ENCODE data around the gene CEP295NL.
"Not testable (repeated sequence)": the region's sequence is repeated elsewhere in the genome, so short reads cannot be mapped to it uniquely, and the experiment has no call there.

Gene CEP295NL

GRCh38 chr17:78905541-78905940 lies 2.5 kb upstream of the CEP295NL start:
- Histone ChIP-seq H3K27ac (ENCODE audit: low read depth, low read length) (no peak overlapping the region), H3K4me3 (ENCODE audit: low read depth in 1 of 5, low read length in 5 of 5) (no peak overlapping the region), H3K9ac (ENCODE audit: low read length in 5 of 5) (no peak overlapping the region), H3K9me3 (ENCODE audit: control insufficient read depth in 5 of 5, low read length in 5 of 5) (no peaks in the 10 kb centered on the region), H3K4me1 (ENCODE audit: control insufficient read depth in 5 of 5, insufficient read depth in 5 of 5, low read length in 5 of 5) (peaks cover 12 to 44% (median 37%) of the 10 kb centered on the region in 5 donors), H3K36me3 (ENCODE audit: control insufficient read depth in 5 of 5, insufficient read depth in 5 of 5, low read length in 5 of 5) (peaks cover 0 to 37% (median 20%) of the 10 kb centered on the region in 5 donors), H3K27me3 (ENCODE audit: control insufficient read depth in 5 of 5, insufficient read depth in 4 of 5, low read length in 5 of 5) (no peaks in the 10 kb centered on the region)

DNA sequence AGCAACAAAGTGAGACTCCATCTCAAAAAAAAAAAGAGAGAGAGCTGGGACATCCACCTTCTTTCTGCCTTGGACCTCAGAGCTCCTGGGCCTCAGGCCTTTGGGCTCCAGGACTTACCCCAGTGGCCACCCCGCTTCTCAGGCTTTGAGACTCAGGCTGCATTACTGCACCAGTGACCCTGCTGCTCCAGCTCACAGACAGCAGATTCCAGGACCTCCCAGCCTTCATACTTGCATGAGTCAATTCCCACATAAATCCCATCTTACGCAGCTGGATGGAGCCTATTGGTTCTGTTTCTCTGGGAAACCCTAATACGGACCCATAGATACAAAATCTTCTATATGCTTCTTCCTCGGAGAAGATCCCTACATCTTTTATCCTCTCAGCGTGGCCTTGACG lies 2.1 kb upstream of the CEP295NL start:
- H3K4me3 ChIP-seq (ENCODE audit: low read depth in 1 of 5, low read length in 5 of 5) = no peak overlapping the region
- no peak overlapping the region for H3K9ac ChIP-seq (ENCODE audit: low read length in 5 of 5)
- peaks cover 12 to 44% (median 35%) of the 10 kb centered on the region in 5 donors for H3K4me1 ChIP-seq (ENCODE audit: control insufficient read depth in 5 of 5, insufficient read depth in 5 of 5, low read length in 5 of 5)
- H3K27ac ChIP-seq (ENCODE audit: low read depth, low read length) = no peak overlapping the region
- H3K9me3 ChIP-seq (ENCODE audit: control insufficient read depth in 5 of 5, low read length in 5 of 5) = no peaks in the 10 kb centered on the region
- no peaks in the 10 kb centered on the region for H3K27me3 ChIP-seq (ENCODE audit: control insufficient read depth in 5 of 5, insufficient read depth in 4 of 5, low read length in 5 of 5)
- peaks cover 0 to 38% (median 21%) of the 10 kb centered on the region in 5 donors for H3K36me3 ChIP-seq (ENCODE audit: control insufficient read depth in 5 of 5, insufficient read depth in 5 of 5, low read length in 5 of 5)

GRCh38 chr17:78904371-78904770 lies 1.4 kb upstream of the CEP295NL start:
- Histone ChIP-seq H3K27me3 (ENCODE audit: control insufficient read depth in 5 of 5, insufficient read depth in 4 of 5, low read length in 5 of 5) (no peaks in the 10 kb centered on the region), H3K9ac (ENCODE audit: low read length in 5 of 5) (no peak overlapping the region), H3K9me3 (ENCODE audit: control insufficient read depth in 5 of 5, low read length in 5 of 5) (no peaks in the 10 kb centered on the region), H3K4me1 (ENCODE audit: control insufficient read depth in 5 of 5, insufficient read depth in 5 of 5, low read length in 5 of 5) (peaks cover 12 to 43% (median 33%) of the 10 kb centered on the region in 5 donors), H3K4me3 (ENCODE audit: low read depth in 1 of 5, low read length in 5 of 5) (no peak overlapping the region), H3K27ac (ENCODE audit: low read depth, low read length) (no peak overlapping the region), H3K36me3 (ENCODE audit: control insufficient read depth in 5 of 5, insufficient read depth in 5 of 5, low read length in 5 of 5) (peaks cover 0 to 36% (median 21%) of the 10 kb centered on the region in 5 donors)

DNA sequence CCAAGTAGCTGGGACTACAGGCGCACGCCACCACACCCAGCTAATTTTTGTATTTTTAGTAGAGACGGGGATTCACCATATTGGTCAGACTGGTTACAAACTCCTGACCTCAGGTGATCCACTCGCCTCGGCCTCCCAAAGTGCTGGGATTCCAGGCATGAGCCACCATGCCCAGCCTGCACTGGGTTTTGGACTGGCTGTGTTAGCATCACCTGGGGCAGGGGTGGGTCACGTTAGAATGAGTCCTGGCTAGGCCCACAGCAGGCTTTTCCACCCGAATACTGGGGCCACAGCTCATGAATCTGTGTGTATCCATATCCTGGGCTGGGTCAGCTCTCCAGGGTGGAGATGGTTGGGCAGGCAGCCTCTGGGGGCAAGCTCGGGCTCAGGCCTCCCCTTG lies 770 bp downstream of the CEP295NL start:
- peaks cover 12 to 50% (median 41%) of the 10 kb centered on the region in 5 donors for H3K4me1 ChIP-seq (ENCODE audit: control insufficient read depth in 5 of 5, insufficient read depth in 5 of 5, low read length in 5 of 5)
- peaks cover 0 to 43% (median 21%) of the 10 kb centered on the region in 5 donors for H3K36me3 ChIP-seq (ENCODE audit: control insufficient read depth in 5 of 5, insufficient read depth in 5 of 5, low read length in 5 of 5)
- not testable (repeated sequence) for H3K9me3 ChIP-seq (ENCODE audit: control insufficient read depth in 5 of 5, low read length in 5 of 5); H3K9ac ChIP-seq (ENCODE audit: low read length in 5 of 5); H3K27me3 ChIP-seq (ENCODE audit: control insufficient read depth in 5 of 5, insufficient read depth in 4 of 5, low read length in 5 of 5); H3K27ac ChIP-seq (ENCODE audit: low read depth, low read length); H3K4me3 ChIP-seq (ENCODE audit: low read depth in 1 of 5, low read length in 5 of 5)

DNA sequence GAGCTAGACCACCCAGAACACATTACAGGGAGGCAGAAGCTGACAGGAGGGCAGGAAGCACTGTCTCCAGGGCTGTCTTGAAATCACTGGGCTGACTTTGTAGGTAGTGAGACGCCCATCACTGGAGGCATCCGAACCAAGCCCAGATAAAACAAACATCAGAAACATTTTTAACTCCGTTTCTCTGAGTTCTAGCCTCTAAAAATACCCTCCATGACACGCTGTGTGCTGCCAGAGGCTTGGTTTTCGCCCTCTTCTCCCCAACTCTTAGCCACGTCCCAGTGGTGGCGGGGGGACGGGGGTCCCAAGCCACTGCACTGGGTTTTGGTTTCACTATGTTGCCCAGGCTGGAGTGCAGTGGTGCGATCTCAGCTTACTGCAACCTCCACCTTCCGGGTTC lies 1.2 kb downstream of the CEP295NL start:
- peaks cover 12 to 54% (median 46%) of the 10 kb centered on the region in 5 donors for H3K4me1 ChIP-seq (ENCODE audit: control insufficient read depth in 5 of 5, insufficient read depth in 5 of 5, low read length in 5 of 5)
- no peak overlapping the region for H3K9ac ChIP-seq (ENCODE audit: low read length in 5 of 5)
- H3K4me3 ChIP-seq (ENCODE audit: low read depth in 1 of 5, low read length in 5 of 5) = no peak overlapping the region
- H3K9me3 ChIP-seq (ENCODE audit: control insufficient read depth in 5 of 5, low read length in 5 of 5) = no peaks in the 10 kb centered on the region
- no peaks in the 10 kb centered on the region for H3K27me3 ChIP-seq (ENCODE audit: control insufficient read depth in 5 of 5, insufficient read depth in 4 of 5, low read length in 5 of 5)
- no peak overlapping the region for H3K27ac ChIP-seq (ENCODE audit: low read depth, low read length)
- H3K36me3 ChIP-seq (ENCODE audit: control insufficient read depth in 5 of 5, insufficient read depth in 5 of 5, low read length in 5 of 5) = peaks cover 0 to 43% (median 21%) of the 10 kb centered on the region in 5 donors

DNA sequence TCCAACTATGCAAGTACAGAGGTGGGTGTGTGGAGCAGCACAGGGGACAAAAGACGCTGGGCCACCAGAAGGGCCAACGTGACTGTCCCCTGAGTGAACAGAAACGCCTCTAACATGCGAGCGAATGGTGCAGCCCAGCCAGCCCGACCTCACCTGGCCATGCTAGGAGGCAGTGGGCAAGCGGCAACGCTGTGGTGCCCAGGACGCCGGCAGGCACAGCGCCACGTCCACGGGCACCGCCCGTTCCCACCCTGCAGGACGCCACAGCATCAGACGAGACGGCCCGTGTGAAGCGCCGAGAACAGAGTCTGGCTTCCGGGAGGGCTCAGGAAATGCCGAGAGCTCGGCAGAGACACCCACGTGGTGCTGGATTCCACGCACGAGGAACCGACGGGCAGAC lies 2.2 kb downstream of the CEP295NL start:
- Histone ChIP-seq H3K9ac (ENCODE audit: low read length in 5 of 5) (no peak overlapping the region), H3K36me3 (ENCODE audit: control insufficient read depth in 5 of 5, insufficient read depth in 5 of 5, low read length in 5 of 5) (peaks cover 0 to 43% (median 21%) of the 10 kb centered on the region in 5 donors), H3K9me3 (ENCODE audit: control insufficient read depth in 5 of 5, low read length in 5 of 5) (no peaks in the 10 kb centered on the region), H3K4me1 (ENCODE audit: control insufficient read depth in 5 of 5, insufficient read depth in 5 of 5, low read length in 5 of 5) (peaks cover 17 to 61% (median 55%) of the 10 kb centered on the region in 5 donors), H3K27me3 (ENCODE audit: control insufficient read depth in 5 of 5, insufficient read depth in 4 of 5, low read length in 5 of 5) (no peaks in the 10 kb centered on the region), H3K27ac (ENCODE audit: low read depth, low read length) (no peak overlapping the region), H3K4me3 (ENCODE audit: low read depth in 1 of 5, low read length in 5 of 5) (no peak overlapping the region)

- Histone ChIP-seq H3K4me3 (ENCODE audit: low read depth in 1 of 5, low read length in 5 of 5) (no peak overlapping the region), H3K36me3 (ENCODE audit: control insufficient read depth in 5 of 5, insufficient read depth in 5 of 5, low read length in 5 of 5) (peaks cover 0 to 43% (median 21%) of the 10 kb centered on the region in 5 donors), H3K9ac (ENCODE audit: low read length in 5 of 5) (peak overlapping the region in 1 of 5 donors; percentile 11), H3K4me1 (ENCODE audit: control insufficient read depth in 5 of 5, insufficient read depth in 5 of 5, low read length in 5 of 5) (peaks cover 20 to 68% (median 64%) of the 10 kb centered on the region in 5 donors), H3K27me3 (ENCODE audit: control insufficient read depth in 5 of 5, insufficient read depth in 4 of 5, low read length in 5 of 5) (no peaks in the 10 kb centered on the region), H3K27ac (ENCODE audit: low read depth, low read length) (no peak overlapping the region), H3K9me3 (ENCODE audit: control insufficient read depth in 5 of 5, low read length in 5 of 5) (no peaks in the 10 kb centered on the region)
Observed at GRCh38 chr17:78899361-78900260, 3.4 kb downstream of the CEP295NL start.

GRCh38 chr17:78898947-78899346 lies 4.1 kb downstream of the CEP295NL start:
- Histone ChIP-seq H3K9ac (ENCODE audit: low read length in 5 of 5) (no peak overlapping the region), H3K9me3 (ENCODE audit: control insufficient read depth in 5 of 5, low read length in 5 of 5) (no peaks in the 10 kb centered on the region), H3K4me3 (ENCODE audit: low read depth in 1 of 5, low read length in 5 of 5) (no peak overlapping the region), H3K27ac (ENCODE audit: low read depth, low read length) (no peak overlapping the region), H3K36me3 (ENCODE audit: control insufficient read depth in 5 of 5, insufficient read depth in 5 of 5, low read length in 5 of 5) (peaks cover 0 to 40% (median 21%) of the 10 kb centered on the region in 5 donors), H3K27me3 (ENCODE audit: control insufficient read depth in 5 of 5, insufficient read depth in 4 of 5, low read length in 5 of 5) (no peaks in the 10 kb centered on the region), H3K4me1 (ENCODE audit: control insufficient read depth in 5 of 5, insufficient read depth in 5 of 5, low read length in 5 of 5) (peaks cover 22 to 72% (median 66%) of the 10 kb centered on the region in 5 donors)

- Histone ChIP-seq H3K27ac (ENCODE audit: low read depth, low read length) (peak overlapping the region; percentile 78), H3K9me3 (ENCODE audit: control insufficient read depth in 5 of 5, low read length in 5 of 5) (no peaks in the 10 kb centered on the region), H3K4me3 (ENCODE audit: low read depth in 1 of 5, low read length in 5 of 5) (no peak overlapping the region), H3K9ac (ENCODE audit: low read length in 5 of 5) (peak overlapping the region in 1 of 5 donors; percentile 11), H3K4me1 (ENCODE audit: control insufficient read depth in 5 of 5, insufficient read depth in 5 of 5, low read length in 5 of 5) (peaks cover 25 to 73% (median 66%) of the 10 kb centered on the region in 5 donors), H3K36me3 (ENCODE audit: control insufficient read depth in 5 of 5, insufficient read depth in 5 of 5, low read length in 5 of 5) (peaks cover 0 to 36% (median 21%) of the 10 kb centered on the region in 5 donors), H3K27me3 (ENCODE audit: control insufficient read depth in 5 of 5, insufficient read depth in 4 of 5, low read length in 5 of 5) (no peaks in the 10 kb centered on the region)
Observed at GRCh38 chr17:78898075-78898836, 4.7 kb downstream of the CEP295NL start.

- Histone ChIP-seq H3K9me3 (ENCODE audit: control insufficient read depth in 5 of 5, low read length in 5 of 5) (no peaks in the 10 kb centered on the region), H3K4me1 (ENCODE audit: control insufficient read depth in 5 of 5, insufficient read depth in 5 of 5, low read length in 5 of 5) (peaks cover 24 to 73% (median 66%) of the 10 kb centered on the region in 5 donors), H3K4me3 (ENCODE audit: low read depth in 1 of 5, low read length in 5 of 5) (no peak overlapping the region), H3K27ac (ENCODE audit: low read depth, low read length) (peak overlapping the region; percentile 78), H3K36me3 (ENCODE audit: control insufficient read depth in 5 of 5, insufficient read depth in 5 of 5, low read length in 5 of 5) (peaks cover 0 to 37% (median 24%) of the 10 kb centered on the region in 5 donors), H3K9ac (ENCODE audit: low read length in 5 of 5) (peak overlapping the region in 2 of 5 donors; percentile 11 to 34), H3K27me3 (ENCODE audit: control insufficient read depth in 5 of 5, insufficient read depth in 4 of 5, low read length in 5 of 5) (no peaks in the 10 kb centered on the region)
Observed at GRCh38 chr17:78897664-78898047, 5.3 kb downstream of the CEP295NL start.
